Ovary (tissue), 3 donors: ENCODE results near the gene EEF1AKMT3.

Experiments used
- CTCF ChIP-seq, 3 donors: fragments of 450-650 bp in 2 of 3; fragments of 200-600 bp in 1 of 3; IDR thresholded peaks; one replicate each; pipeline versions ENCODE4 v1.5.1 to v1.8.0; 2016 to 2022; ENCODE audit warnings: antibody characterized with exemption in 3 of 3, mild to moderate bottlenecking in 1 of 3
- POLR2A ChIP-seq: fragments of 450-650 bp; IDR thresholded peaks from one replicate; pipeline ENCODE4 v1.6.1; 2017; ENCODE audit warnings: antibody characterized with exemption, mild to moderate bottlenecking, moderate library complexity
- donor health status: DM: no; HTN: no; CAD: no.

GRCh38 chr12:57756406-57757341 is 15.7 kb upstream of the EEF1AKMT3 start:
- TF ChIP-seq CTCF (IDR thresholded peaks at IDR 0.05) (no peak), POLR2A (no peak)
